HG03196 (cell line): ENCODE measurements around the gene TAF9B.
A peak's percentile ranks its signal among the peaks of the same experiment; 100 is the strongest.
"Not testable (repeated sequence)": the region's sequence is repeated elsewhere in the genome, so short reads cannot be mapped to it uniquely, and the experiment has no call there.

Experiments used
- ATAC-seq: cut with Tn5 transposase; IDR thresholded peaks from one replicate; pipeline ENCODE4 v1.9.1; 2021; ENCODE audit not compliant: unreplicated experiment

Gene TAF9B

GRCh38 chrX:78116766-78117165, 22.7 kb downstream of the TAF9B start:
- ATAC-seq, result no peak

GRCh38 chrX:78116365-78116764, 23.1 kb downstream of the TAF9B start:
- no peak for ATAC-seq

GRCh38 chrX:78111140-78111931, 28.1 kb downstream of the TAF9B start:
- ATAC-seq, result no peak

- ATAC-seq, result no peak
Observed at GRCh38 chrX:78109458-78109857, 30.0 kb downstream of the TAF9B start.

- ATAC-seq, result no peak
Observed at GRCh38 chrX:78106651-78106986, 32.8 kb downstream of the TAF9B start.

GRCh38 chrX:78105944-78106650, 33.4 kb downstream of the TAF9B start:
- no peak for ATAC-seq

GRCh38 chrX:78104447-78105176, 34.8 kb downstream of the TAF9B start:
- no peak for ATAC-seq

- peak; percentile 98 for ATAC-seq
Observed at GRCh38 chrX:78103623-78104446, 35.6 kb downstream of the TAF9B start, which contains the start of gene PGK1. PGK1 (plus strand) TSS chrX:78104248; CDS start chrX:78104341, 93 bp downstream.

GRCh38 chrX:78103001-78103622, 36.3 kb downstream of the TAF9B start:
- no peak for ATAC-seq

GRCh38 chrX:78102091-78102490, 37.4 kb downstream of the TAF9B start:
- no peak for ATAC-seq

- ATAC-seq, result no peak
Observed at GRCh38 chrX:78098108-78098507, 41.3 kb downstream of the TAF9B start.

GRCh38 chrX:78092296-78092695, 47.2 kb downstream of the TAF9B start:
- ATAC-seq, result peak; percentile 80

- ATAC-seq, result not testable (repeated sequence)
Observed at GRCh38 chrX:78081413-78081812, 58.0 kb downstream of the TAF9B start.
